Measurements from ENCODE around the gene TAS1R2. TPM values are rescaled to one million over a fixed set of nuclear protein-coding genes. Genes with fewer than 3 reads are reported as not detected.

The TAS1R2 gene
- total RNA-seq, 2 donors from 2014 or later = not detected

- Histone ChIP-seq H3K4me3 (no peak overlapping the region), H3K4me1 (peaks cover 13% of the 10 kb centered on the region), H3K27ac (no peak overlapping the region), H3K9me3 (no peaks in the 10 kb centered on the region), H3K36me3 (replicated peaks in 1 of 2; ENCODE audit: insufficient read depth in 1 of 2, low read depth in 2 of 2) (no peaks in the 10 kb centered on the region), H3K27me3 (no peaks in the 10 kb centered on the region)
- DNase-seq = no peak
- TF ChIP-seq CTCF (IDR thresholded peaks at IDR 0.05) (no peak), POLR2A (IDR thresholded peaks at IDR 0.05) (no peak)
- intact Hi-C loops (cut with DNase I) = no loop called here
- 55 to 63% methylated on average over 6 of the region's 6 CpGs for WGBS, 2 donors
- ATAC-seq = no peak
Measured at GRCh38 chr1:18866314-18866713, 6.9 kb upstream of the TAS1R2 start.

GRCh38 chr1:18865176-18865575 lies 5.7 kb upstream of the TAS1R2 start:
- no peak overlapping the region for H3K4me3 ChIP-seq
- no peaks in the 10 kb centered on the region for H3K27me3 ChIP-seq
- TF ChIP-seq CTCF (IDR thresholded peaks at IDR 0.05) (no peak), POLR2A (IDR thresholded peaks at IDR 0.05) (no peak)
- 55 to 68% methylated on average over 2 to 9 of the region's 9 CpGs for WGBS, 2 donors
- no peaks in the 10 kb centered on the region for H3K9me3 ChIP-seq
- no peak for ATAC-seq
- H3K36me3 ChIP-seq (replicated peaks in 1 of 2; ENCODE audit: insufficient read depth in 1 of 2, low read depth in 2 of 2) = no peaks in the 10 kb centered on the region
- intact Hi-C loops (cut with DNase I) = no loop called here
- H3K4me1 ChIP-seq = peaks cover 11% of the 10 kb centered on the region
- no peak overlapping the region for H3K27ac ChIP-seq
- no peak for DNase-seq

GRCh38 chr1:18861590-18861989 lies 2.1 kb upstream of the TAS1R2 start:
- intact Hi-C loops (cut with DNase I) = no loop called here
- Histone ChIP-seq H3K9me3 (no peaks in the 10 kb centered on the region), H3K36me3 (replicated peaks in 1 of 2; ENCODE audit: insufficient read depth in 1 of 2, low read depth in 2 of 2) (no peaks in the 10 kb centered on the region), H3K4me3 (no peak overlapping the region), H3K4me1 (no peaks in the 10 kb centered on the region), H3K27ac (no peak overlapping the region), H3K27me3 (no peaks in the 10 kb centered on the region)
- 61 to 69% methylated on average over 8 of the region's 8 CpGs for WGBS, 2 donors
- no peak for ATAC-seq
- no peak for DNase-seq
- TF ChIP-seq POLR2A (IDR thresholded peaks at IDR 0.05) = no peak
- TF ChIP-seq CTCF (IDR thresholded peaks at IDR 0.05) = no peak

- TF ChIP-seq CTCF (IDR thresholded peaks at IDR 0.05) = no peak
- no peak for TF ChIP-seq POLR2A (IDR thresholded peaks at IDR 0.05)
- ATAC-seq (no peak), DNase-seq (no peak)
- no peaks in the 10 kb centered on the region for H3K9me3 ChIP-seq
- no peak overlapping the region for H3K27ac ChIP-seq
- WGBS, 2 donors = 68 to 76% methylated on average over 9 of the region's 9 CpGs
- intact Hi-C loops (cut with DNase I) = no loop called here
- no peaks in the 10 kb centered on the region for H3K4me1 ChIP-seq
- H3K27me3 ChIP-seq = no peaks in the 10 kb centered on the region
- H3K36me3 ChIP-seq (replicated peaks in 1 of 2; ENCODE audit: insufficient read depth in 1 of 2, low read depth in 2 of 2) = no peaks in the 10 kb centered on the region
- H3K4me3 ChIP-seq = no peak overlapping the region
Measured at GRCh38 chr1:18861082-18861481, 1.6 kb upstream of the TAS1R2 start.

- no peak for ATAC-seq
- no peak overlapping the region for H3K27ac ChIP-seq
- no peak overlapping the region for H3K4me3 ChIP-seq
- H3K27me3 ChIP-seq = no peaks in the 10 kb centered on the region
- WGBS, 2 donors = 75 to 80% methylated on average over 7 of the region's 7 CpGs
- no peaks in the 10 kb centered on the region for H3K36me3 ChIP-seq (replicated peaks in 1 of 2; ENCODE audit: insufficient read depth in 1 of 2, low read depth in 2 of 2)
- DNase-seq = no peak
- TF ChIP-seq POLR2A (IDR thresholded peaks at IDR 0.05) = no peak
- TF ChIP-seq CTCF (IDR thresholded peaks at IDR 0.05) = no peak
- H3K9me3 ChIP-seq = no peaks in the 10 kb centered on the region
- no peaks in the 10 kb centered on the region for H3K4me1 ChIP-seq
- intact Hi-C loops (cut with DNase I) = no loop called here
Measured at GRCh38 chr1:18858070-18858688, 1.3 kb downstream of the TAS1R2 start.
